HG03520 (cell line): ENCODE data around the gene FECH.
"Not testable (repeated sequence)": the region's sequence is repeated elsewhere in the genome, so short reads cannot be mapped to it uniquely, and the experiment has no call there.

ENCODE experiments used
- ATAC-seq: cut with Tn5 transposase; IDR thresholded peaks from one replicate; pipeline ENCODE4 v1.9.1; 2021; ENCODE audit warnings: mild to moderate bottlenecking, moderate library complexity; ENCODE audit not compliant: unreplicated experiment

FECH gene, protein sequence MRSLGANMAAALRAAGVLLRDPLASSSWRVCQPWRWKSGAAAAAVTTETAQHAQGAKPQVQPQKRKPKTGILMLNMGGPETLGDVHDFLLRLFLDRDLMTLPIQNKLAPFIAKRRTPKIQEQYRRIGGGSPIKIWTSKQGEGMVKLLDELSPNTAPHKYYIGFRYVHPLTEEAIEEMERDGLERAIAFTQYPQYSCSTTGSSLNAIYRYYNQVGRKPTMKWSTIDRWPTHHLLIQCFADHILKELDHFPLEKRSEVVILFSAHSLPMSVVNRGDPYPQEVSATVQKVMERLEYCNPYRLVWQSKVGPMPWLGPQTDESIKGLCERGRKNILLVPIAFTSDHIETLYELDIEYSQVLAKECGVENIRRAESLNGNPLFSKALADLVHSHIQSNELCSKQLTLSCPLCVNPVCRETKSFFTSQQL

GRCh38 chr18:57586251-57587049 is at the start of gene FECH:
FECH (minus strand) TSS chr18:57586702; CDS start chr18:57586620, 82 bp downstream.
- ATAC-seq, result peak; percentile 82

GRCh38 chr18:57635003-57635822 is 48.7 kb upstream of the FECH start:
- ATAC-seq, result no peak

DNA sequence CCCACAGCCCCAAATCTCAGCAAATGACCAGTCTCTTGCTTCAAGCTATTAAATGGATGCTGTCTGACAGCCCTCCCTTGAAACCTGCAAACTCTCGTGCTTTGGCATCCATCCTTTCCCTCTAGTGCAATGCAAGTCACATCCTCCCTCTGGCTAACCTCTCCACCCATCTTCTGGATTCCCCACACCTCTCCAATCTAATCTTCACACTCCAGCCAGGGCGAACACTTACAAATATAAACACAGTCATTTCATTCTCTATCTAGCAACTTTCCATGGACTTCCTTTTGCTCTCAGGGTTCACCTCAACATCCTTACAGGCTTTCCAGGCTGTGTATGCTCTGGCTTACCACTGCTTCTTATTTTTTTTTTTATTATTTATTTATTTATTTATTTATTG is 45.2 kb upstream of the FECH start:
- ATAC-seq, result no peak

DNA sequence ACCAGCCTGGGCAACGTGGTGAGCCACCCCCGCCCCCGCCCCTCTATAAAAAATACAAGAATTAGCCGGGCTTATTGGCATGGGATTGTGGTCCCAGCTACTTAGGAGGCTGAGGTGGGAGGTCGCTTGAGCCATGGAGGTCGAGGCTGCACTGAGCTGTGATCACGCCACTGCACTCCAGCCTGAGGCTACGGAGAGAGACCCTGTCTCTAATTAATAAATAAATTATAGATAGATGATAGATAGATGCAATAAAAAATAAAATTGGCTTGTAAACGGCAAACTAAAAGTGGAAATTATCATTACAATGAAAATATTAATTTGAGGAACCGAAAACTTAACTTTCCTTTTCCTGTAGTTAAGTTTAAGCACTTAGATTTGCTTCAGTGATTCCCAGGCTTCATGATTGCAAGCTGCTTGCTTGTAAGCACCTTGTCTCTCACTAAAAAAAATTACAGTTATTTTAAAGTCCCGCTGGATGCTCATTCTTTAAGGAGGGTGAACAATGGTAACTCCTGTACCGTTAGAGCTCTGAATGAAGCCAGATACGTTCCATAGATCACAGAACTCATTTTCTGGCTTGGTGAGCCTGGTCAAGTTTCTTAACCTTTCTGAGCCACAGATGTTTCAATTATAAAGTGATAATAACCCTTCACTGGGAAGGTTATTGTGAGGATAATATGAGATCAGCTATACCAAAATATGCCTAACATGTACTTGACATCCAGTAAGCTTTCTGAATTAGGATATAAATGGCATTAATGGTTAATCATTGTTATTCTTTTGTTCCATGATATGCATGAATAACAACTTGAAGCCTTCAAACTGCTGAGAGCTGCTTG is 44.5 kb upstream of the FECH start:
- peak; percentile 39 for ATAC-seq

DNA sequence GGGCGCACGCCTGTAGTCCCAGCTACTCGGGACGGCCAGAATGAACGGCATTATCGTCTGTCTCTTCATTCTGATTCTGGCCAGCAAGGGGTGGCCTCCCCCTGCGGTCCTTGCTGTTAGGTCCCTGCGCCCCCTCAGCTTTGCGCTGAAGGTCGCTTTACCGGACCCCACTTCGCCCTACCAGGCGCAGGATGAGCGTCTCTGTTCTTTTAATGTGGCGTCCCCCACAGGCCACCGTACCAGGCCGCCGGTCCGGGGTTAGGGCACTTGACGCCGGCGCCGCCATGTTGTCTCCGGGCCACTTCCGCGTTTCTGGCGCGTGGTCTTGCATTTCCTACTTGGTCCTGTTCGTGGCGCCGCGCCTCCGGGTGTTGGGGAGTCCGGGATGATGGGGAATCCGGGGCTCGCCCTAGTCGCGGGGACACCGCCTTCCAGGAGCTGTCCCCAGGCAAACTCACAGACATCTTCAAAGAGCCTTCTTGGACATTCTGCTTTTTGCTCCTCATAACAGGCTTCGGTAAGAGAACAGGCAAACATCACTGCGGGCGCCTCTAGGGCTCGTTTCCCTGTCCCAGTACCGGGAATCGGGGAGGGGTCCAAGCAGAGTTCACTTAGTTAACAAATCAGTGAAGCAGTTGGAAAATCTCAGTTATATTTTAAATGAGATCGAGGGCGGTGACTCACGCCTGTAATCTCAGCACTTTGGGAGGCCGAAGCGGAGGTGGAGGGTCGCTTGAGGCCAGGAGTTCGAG is 43.7 kb upstream of the FECH start:
- peak; percentile 86 for ATAC-seq

DNA sequence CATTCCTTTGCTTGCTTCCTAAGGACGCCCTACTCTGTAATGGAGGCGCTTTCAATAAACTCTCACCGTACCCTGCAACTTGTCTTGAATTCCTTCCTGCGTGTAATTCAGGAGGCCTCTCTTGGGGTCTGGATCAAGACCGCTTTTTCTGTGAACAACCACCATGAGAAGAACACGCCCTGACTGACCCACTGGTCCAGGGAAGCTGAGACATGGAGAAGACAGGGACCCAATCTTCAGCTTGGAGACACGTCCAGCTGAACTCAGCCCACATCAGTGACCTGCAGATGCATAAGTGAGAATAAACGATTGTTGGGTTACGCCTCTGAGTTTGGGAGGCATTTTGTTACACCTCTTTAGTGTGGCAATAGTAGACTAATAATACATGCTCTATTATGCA is 42.9 kb upstream of the FECH start:
- no peak for ATAC-seq

- ATAC-seq, result no peak
Measured at GRCh38 chr18:57627488-57627887, 41.0 kb upstream of the FECH start.

DNA sequence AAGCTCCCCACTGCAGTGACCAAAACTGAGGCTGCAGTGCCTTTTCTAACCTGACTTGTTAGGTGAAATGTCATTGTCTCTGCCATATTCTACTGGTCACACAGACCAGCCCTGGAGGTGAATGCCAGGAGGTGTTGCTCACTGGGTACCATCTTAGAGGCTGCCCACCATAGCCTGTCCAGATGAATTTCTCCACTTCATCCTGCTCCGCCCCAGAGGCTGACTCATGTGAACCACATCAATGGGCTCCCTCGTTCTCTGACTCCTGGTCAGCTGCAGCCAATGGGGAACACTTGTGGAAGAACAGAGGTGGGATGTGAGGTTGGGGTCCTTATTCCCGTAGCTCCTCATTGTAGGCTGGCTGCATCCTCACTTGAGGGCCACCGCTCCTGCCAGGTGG is 38.5 kb upstream of the FECH start:
- ATAC-seq, result no peak

DNA sequence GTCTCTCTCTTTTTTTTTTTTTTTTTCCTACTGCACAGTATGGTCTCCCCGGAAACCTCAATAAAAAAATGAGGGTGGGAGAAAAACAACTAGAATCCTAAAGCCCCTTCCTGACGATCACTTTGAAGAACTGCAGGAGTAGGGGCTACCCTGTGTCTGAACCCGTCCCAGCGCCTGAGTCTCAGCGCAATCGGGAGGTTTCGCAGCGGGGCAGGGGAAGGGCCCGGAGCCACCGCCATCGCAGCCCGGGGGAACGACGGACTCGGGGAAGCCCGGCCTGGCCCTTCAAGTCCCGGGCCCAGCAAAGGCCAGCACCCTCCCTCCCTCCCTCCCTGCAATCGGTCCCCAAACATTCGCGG is 34.7 kb upstream of the FECH start:
- peak; percentile 11 for ATAC-seq

DNA sequence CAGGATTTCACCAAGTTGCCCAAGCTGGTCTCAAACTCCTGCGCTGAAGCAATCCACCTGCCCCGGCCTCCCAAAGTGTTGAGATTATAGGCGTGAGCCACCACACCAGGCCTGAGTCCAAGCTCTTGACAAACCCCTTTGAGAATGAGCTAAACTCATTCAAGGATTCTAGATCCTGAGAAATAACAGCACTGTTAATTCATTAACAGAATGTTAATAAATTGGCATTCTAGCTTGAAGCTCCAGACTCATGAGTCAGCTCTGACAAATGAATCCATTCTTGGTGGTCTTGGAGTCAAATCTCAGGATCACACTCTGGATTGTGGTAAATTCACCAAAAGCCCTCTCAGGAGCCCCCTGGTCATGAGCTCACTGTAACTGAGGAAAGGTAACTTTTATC is 33.4 kb upstream of the FECH start:
- ATAC-seq, result no peak

- ATAC-seq, result no peak
Measured at GRCh38 chr18:57618910-57619309, 32.4 kb upstream of the FECH start.

GRCh38 chr18:57603871-57604270 is 17.4 kb upstream of the FECH start:
- ATAC-seq, result no peak

DNA sequence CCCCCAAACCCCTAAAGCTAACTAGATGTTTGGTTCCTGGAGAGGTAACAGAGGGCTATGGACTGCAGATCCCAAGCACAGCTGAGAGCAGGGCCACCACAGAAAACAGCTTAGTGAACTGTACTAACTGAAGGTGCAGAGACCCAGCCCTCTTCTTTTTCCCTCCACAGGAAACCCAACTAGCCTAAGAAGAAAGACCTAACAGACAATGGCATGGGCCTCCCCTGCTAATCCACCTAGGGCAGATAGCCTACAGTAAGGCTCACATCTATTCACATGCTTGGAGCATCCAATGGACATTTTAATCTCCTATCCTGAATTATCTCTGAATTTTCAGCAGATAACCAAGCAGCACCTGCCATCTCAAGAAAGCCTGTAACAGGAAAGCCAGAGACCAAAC is 8.8 kb upstream of the FECH start:
- no peak for ATAC-seq

GRCh38 chr18:57592716-57593115 is 6.2 kb upstream of the FECH start:
- not testable (repeated sequence) for ATAC-seq

GRCh38 chr18:57589161-57589560 is 2.7 kb upstream of the FECH start:
- ATAC-seq, result no peak

- ATAC-seq, result no peak
Measured at GRCh38 chr18:57587098-57587661, 678 bp upstream of the FECH start.

DNA sequence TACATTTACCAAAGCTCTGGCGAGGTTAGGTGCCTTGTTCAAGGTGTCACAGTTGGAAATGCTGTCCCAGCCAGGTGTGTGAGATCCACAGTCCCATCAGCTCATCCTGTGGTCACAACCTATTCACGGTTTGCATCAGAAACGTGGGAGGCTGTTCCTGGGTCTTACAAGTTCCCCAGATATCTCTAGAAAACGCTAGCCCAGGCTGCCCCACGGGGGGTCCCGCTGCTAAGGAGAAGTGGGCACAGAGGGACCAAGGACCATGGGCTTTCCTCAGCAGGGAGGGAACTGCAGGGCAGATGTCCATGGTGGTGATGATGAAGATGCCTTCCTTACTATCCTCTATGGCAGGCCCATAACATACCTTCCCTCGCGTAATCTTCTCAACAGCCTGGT is 649 bp downstream of the FECH start:
- no peak for ATAC-seq

- ATAC-seq, result no peak
Measured at GRCh38 chr18:57585421-57585820, 1.1 kb downstream of the FECH start.

- no peak for ATAC-seq
Measured at GRCh38 chr18:57584444-57584843, 2.1 kb downstream of the FECH start.
